Measurements from ENCODE around the gene PTH2. TPM values are rescaled to one million over a fixed set of nuclear protein-coding genes. Genes with fewer than 3 reads are reported as not detected.

The PTH2 gene
- total and polyA plus RNA-seq, 2 donors (not counting 3 experiments of a cell fraction or from before 2014, with no cell fraction given) = not detected

- TF ChIP-seq POLR2AphosphoS5 (IDR thresholded peaks at IDR 0.05; ENCODE audit: insufficient read depth, low read depth, low read length) = no peak
- no peak for TF ChIP-seq FOS (IDR thresholded peaks at IDR 0.05; ENCODE audit: borderline replicate concordance, insufficient read depth, low read length)
- no peak for TF ChIP-seq POLR2A (IDR thresholded peaks at IDR 0.05; ENCODE audit: low read depth, low read length)
- no peak for TF ChIP-seq EZH2 (IDR thresholded peaks at IDR 0.05; ENCODE audit: borderline replicate concordance, low read depth, low read length, severe bottlenecking)
- TF ChIP-seq JUN (IDR thresholded peaks at IDR 0.05; ENCODE audit: borderline replicate concordance, insufficient read depth, insufficient read length, low read depth) = no peak
- TF ChIP-seq MAX (IDR thresholded peaks at IDR 0.05; ENCODE audit: insufficient read depth, insufficient read length) = no peak
- no peak for TF ChIP-seq CTCF (IDR thresholded peaks at IDR 0.05; ENCODE audit: extremely low read depth in 1 of 2, insufficient read depth in 1 of 2, low read depth in 1 of 2, low read length in 2 of 2)
- TF ChIP-seq GATA2 (IDR thresholded peaks at IDR 0.05; ENCODE audit: insufficient read depth, insufficient read length, low read depth, low read length) = no peak
- TF ChIP-seq MYC (IDR thresholded peaks at IDR 0.05; ENCODE audit: low read depth, low read length) = no peak
- Histone ChIP-seq H3K4me3 (replicated peaks in 1 of 3; ENCODE audit: insufficient read depth in 1 of 3, low read depth in 1 of 3, low read length in 3 of 3) (no peak overlapping the region), H3K9me3 (replicated peaks; ENCODE audit: control insufficient read depth, insufficient read depth, low read length) (no peaks in the 10 kb centered on the region), H3K27ac (ENCODE audit: insufficient read depth, low read depth, low read length) (no peak overlapping the region), H2AFZ (ENCODE audit: low read depth, low read length) (no peak overlapping the region), H3K36me3 (ENCODE audit: control insufficient read depth in 2 of 2, extremely low read depth in 1 of 2, insufficient read depth in 2 of 2, low read length in 2 of 2) (peaks cover 0 to 1% of the 10 kb centered on the region in 2 experiments), H3K9ac (replicated peaks; ENCODE audit: extremely low read depth, insufficient read depth, low read length) (no peak overlapping the region), H3K79me2 (ENCODE audit: control insufficient read depth, insufficient read depth, low read length) (no peaks in the 10 kb centered on the region), H4K20me1 (replicated peaks; ENCODE audit: control insufficient read depth, extremely low read depth, insufficient read depth, low read length) (no peaks in the 10 kb centered on the region), H3K4me2 (ENCODE audit: insufficient read depth, low read length) (no peak overlapping the region), H3K9me1 (replicated peaks; ENCODE audit: control insufficient read depth, extremely low read depth, insufficient read depth, low read length) (no peaks in the 10 kb centered on the region), H3K27me3 (ENCODE audit: control insufficient read depth in 2 of 2, insufficient read depth in 2 of 2, low read length in 2 of 2) (no peaks in the 10 kb centered on the region), H3K4me1 (ENCODE audit: control insufficient read depth, extremely low read depth, insufficient read depth, low read length) (no peaks in the 10 kb centered on the region)
- intact Hi-C loops (cut with micrococcal nuclease) = no loop called here
- ChIA-PET POLR2A (interaction anchor here (0.6 kb wide), 1 partner anchor 8 kb away, joined by 3 read pairs; no protein-coding TSS in a partner anchor), CTCF (interaction anchor here (0.8 kb wide), 1 partner anchor 17 kb away, joined by 3 read pairs; no protein-coding TSS in a partner anchor)
- BruUV-seq (replicated peaks) = no TSS peak
- FAIRE-seq (no peak), DNase-seq (ENCODE audit: low read depth, low spot score) (no peak)
- dilution Hi-C loops (cut with MboI; ENCODE audit: extremely low pct_ligation_motif_present, low sequenced_read_pairs) = no loop called here
These were observed 36.1 kb upstream of the PTH2 start for GRCh38 chr19:49459388-49459787.
